HG02798 (cell line): Measurements from ENCODE around the gene TENT4B.
A peak's percentile ranks its signal among the peaks of the same experiment; 100 is the strongest.
"Not testable (repeated sequence)": the region's sequence is repeated elsewhere in the genome, so short reads cannot be mapped to it uniquely, and the experiment has no call there.

Experiments used
- ATAC-seq: cut with Tn5 transposase; IDR thresholded peaks from one replicate; pipeline ENCODE4 v1.9.1; 2021; ENCODE audit warnings: mild to moderate bottlenecking; ENCODE audit not compliant: unreplicated experiment, poor library complexity

TENT4B gene

GRCh38 chr16:50153596-50154419, 702 bp downstream of the TENT4B start:
- peak; percentile 8 for ATAC-seq

GRCh38 chr16:50154420-50154950, 1.4 kb downstream of the TENT4B start:
- no peak for ATAC-seq

DNA sequence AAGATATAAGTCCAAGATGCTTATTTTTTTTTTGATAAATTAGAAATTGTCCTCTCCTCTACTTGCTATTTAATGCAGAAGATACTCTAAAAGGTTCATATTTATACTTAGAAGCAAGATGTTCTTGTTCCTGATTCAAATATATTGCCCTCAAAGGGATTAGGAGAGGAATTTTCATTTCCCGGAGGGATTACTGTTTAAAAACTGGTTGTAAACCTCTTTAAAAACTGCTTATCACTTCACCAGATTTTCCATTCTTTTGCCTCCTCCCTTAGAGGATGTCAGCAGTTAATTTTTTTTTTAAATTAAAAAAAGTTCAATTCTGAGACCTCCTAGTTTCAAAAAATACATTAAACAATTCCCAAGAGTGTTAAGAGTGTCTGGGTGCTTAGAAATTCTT, 2.8 kb downstream of the TENT4B start:
- ATAC-seq, result no peak

DNA sequence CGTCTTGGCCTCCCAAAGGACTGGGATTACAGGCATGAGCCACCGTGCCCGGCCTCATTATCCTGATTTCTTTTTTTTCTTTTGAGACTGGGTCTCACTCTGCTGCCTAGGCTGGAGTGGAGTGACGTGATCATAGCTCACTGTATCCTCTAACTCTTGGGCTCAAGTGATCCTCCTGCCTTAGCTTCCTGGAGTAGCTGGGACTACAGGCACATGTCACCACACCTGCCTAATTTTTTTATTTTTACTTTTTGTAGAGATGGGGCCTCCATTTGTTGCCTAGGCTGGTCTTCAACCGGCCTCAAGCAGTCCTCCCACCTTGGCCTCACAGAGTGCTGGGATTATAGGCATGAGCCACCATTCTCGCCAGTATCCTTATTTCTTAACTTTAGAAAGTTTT, 3.5 kb downstream of the TENT4B start:
- no peak for ATAC-seq

DNA sequence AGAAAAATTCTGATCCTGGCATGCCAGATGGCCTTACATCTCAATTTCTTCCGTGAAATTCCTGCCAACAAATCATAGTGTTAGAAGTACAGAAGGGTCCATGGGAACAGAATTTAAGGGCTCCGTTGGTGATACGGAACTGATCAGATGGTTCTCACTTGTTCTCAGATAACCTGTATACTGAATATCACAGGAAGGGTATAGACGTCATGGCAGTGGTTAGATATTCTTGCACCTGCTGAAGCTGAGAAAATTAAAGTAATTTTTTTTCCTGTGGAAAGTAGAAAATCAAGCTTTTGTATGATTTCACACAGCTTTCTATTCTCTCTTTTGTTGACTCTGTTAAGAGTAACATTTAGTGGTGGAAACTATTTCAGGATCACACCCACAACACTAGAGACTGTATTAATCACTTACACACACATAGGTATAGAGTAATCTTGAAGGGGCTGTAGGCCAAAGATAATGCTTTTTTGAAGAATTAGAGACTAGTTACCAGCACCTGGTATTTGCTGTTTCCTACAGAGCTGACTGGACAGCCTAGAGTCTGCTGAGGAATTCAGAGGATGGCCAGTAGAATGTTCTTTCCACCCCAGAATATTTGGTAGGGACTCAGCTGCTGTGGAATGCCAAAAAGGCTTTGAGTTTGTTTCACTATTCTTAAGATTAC, 7.5 kb downstream of the TENT4B start:
- no peak for ATAC-seq

- ATAC-seq, result no peak
Observed at GRCh38 chr16:50161950-50162349, 8.8 kb downstream of the TENT4B start.

DNA sequence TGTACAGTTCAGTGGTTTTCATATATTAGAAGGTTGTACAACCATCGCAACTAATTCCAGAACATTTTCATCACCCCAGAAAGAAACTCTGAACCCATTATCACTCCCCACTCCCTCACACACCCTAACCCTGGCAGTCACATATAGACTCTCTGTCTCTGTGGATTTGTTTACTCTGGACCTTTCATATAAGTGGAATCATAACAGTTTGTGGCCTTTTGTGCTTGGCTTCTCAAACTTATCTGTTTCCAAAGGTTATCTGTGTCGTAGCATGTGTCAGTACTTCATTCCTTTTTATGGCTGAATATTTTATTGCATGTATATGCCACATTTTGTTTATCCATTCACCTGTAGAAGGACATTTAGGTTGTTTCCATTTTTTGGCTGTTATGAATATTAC, 12.4 kb downstream of the TENT4B start:
- no peak for ATAC-seq

DNA sequence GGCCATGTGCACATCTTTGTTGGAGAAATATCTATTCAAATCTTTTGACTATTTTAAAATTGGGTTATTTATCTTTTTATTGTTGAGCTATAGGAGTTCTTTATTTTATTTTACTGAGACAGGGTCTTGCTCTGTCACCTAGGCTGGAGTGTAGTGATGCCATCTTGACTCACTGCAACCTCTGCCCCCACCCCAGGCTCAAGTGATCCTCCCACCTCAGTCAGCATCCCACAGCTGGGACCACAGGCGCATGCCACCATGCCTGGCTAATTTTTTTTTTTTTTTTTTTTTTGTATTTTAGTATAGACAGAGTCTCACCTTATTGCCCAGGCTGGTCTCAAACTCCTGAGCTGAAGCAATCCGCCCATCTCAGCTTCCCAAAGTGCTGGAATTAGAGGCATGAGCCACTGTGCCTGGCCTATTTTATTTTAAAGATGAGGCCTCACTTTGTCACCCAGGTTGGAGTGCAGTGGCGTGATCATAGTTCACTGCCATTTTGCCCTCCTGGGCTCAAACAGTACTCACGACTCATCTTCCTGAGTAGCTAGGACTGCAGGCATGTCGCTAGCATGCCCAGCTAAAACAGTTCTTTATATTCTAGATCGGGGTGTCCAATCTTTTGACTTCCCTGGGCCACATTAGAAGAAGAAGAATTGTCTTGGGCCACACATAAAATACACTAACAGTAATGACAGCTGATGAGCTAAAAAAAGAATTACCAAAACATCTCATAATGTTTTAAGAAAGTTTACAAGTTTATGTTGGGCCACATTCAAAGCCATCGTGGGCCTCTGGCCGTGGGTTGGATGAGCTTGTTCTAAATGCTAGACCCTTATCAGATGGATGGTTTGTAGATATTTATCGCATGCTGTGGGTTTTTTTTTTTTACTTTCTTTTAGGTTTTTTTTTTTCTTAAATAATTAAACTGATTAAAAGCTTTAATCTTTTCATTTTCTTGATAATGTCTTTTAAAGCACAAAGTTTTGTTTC, 13.7 kb downstream of the TENT4B start:
- ATAC-seq, result no peak

- ATAC-seq, result no peak
Observed at GRCh38 chr16:50167556-50167955, 14.4 kb downstream of the TENT4B start.

- no peak for ATAC-seq
Observed at GRCh38 chr16:50169555-50170096, 16.5 kb downstream of the TENT4B start.

DNA sequence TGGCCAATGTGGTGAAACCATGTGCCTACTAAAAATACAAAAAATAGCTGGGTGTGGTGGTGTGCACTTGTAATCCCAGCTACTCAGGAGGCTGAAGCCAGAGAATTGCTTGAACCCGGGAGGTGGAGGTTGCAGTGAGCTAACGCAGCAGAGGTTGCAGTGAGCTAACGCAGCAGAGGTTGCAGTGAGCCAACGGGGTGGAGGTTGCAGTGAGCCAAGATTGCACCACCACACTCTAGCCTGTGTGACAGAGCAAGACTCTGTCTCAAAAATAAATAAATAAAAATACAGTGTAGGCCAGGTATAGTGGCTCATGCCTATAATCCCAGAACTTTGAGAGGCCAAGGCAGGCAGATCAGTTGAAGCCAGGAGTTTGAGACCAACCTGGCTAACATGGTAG, 18.7 kb downstream of the TENT4B start:
- not testable (repeated sequence) for ATAC-seq

GRCh38 chr16:50172195-50172922, 19.3 kb downstream of the TENT4B start:
- ATAC-seq, result no peak

DNA sequence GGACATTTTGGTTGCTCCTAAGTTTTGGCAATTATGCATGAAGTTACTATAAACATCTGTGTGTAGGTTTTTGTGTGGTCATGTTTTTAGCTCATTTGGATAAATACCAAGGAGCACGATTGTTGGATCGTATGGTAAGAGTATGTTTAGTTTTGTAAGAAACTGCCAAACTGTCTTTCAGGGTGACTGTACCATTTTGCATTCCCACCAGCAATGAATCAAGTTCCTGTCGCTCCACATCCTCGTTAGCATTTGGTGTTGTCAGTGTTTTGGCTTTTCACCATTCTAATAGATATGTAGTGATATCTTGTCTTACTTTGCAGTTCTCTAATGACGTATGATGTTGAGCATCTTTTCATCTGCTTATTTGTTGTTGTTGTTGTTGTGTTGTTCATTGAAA, 20.2 kb downstream of the TENT4B start:
- no peak for ATAC-seq

- ATAC-seq, result no peak
Observed at GRCh38 chr16:50178491-50178941, 25.4 kb downstream of the TENT4B start.

DNA sequence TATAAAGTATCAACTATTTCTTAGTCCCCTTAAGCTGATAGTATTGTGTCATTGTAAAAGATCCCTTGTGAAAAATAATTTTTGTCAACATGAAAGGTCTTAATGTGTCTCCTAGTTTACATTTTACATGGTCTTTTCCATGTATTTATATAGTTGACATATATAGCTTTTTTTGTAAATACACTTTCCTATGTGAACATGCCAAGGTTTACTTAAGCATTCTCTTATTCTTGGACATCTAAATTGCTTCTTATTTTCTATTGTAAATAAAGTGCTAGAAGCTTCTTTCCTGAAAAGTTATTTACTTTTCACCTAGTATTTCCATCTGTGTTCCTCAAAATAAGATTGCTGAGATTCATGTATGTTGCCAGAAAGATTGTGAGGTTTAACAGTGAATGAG, 29.3 kb downstream of the TENT4B start:
- no peak for ATAC-seq

DNA sequence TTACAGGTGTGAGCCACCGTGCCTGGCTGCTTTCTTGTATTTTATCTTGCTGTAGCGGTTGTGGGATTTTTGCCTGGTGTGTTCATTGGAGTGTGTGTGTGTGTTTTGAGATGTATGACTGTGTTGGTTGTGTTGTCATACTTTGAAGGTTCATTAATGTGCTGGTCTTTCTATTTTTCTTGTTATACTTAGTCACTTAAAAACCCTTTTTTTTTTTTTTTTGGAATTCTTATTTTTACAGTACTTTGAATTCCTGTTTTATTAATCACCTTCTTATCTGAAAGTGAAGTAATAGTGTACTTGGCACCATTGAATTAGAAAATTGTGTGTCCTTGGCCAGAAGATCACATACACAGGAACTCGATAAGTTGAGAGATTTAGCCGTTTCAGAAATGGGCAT, 30.2 kb downstream of the TENT4B start:
- ATAC-seq, result no peak

- no peak for ATAC-seq
Observed at GRCh38 chr16:50185005-50185505, 31.9 kb downstream of the TENT4B start.

DNA sequence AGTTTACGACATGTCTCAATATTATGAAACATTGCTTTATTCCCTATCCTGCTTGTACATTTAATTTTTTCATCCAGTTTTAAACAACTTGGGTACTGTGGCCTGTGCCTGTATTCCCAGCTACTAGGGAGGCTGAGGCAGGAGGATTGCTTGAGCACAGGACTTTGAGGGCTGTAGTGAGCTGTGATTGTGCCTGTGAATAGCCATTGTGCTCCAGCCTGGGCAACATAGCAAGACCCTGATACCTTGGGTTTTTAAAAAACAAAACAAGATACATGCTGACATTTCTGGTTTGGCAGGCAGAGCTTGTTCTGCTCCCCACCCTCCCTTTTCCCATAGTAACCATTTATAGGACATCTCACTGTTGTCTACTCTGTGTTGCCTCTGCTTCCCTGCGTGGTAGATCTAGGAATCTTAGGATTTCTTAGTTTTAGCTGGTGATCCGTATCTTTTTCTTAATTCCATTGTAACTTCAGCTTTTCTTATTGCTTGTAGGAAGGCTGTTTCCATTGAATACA, 35.6 kb downstream of the TENT4B start:
- ATAC-seq, result no peak

- no peak for ATAC-seq
Observed at GRCh38 chr16:50190292-50190691, 37.2 kb downstream of the TENT4B start.
